Lower leg skin (tissue), 4 donors: Measurements from ENCODE around the gene CLOCK. TPM values are rescaled to one million over a fixed set of nuclear protein-coding genes. Genes with fewer than 3 reads are reported as not detected.

Experiments
- DNase-seq, 2 donors: peaks; one replicate each; pipeline ENCODE4 v3.0.0-alpha.2; 2019; ENCODE audit warnings: low spot score in 2 of 2
- H3K4me3 ChIP-seq: fragments of 200-600 bp; sonication (generic); 2 replicates; pipeline ENCODE4 v1.5.1; 2017; ENCODE audit warnings: mild to moderate bottlenecking, low read depth; ENCODE audit not compliant: poor library complexity, severe bottlenecking
- POLR2A ChIP-seq, 2 donors: fragments of 450-650 bp; IDR thresholded peaks; one replicate each; pipeline ENCODE4 v1.6.1; 2016 to 2017; ENCODE audit warnings: antibody characterized with exemption in 2 of 2, mild to moderate bottlenecking in 1 of 2, moderate library complexity in 1 of 2
- WGBS, 2 donors: methylation state at CpG; one replicate each; pipeline ENCODE4 v1.1.5; 2018; 5-methylcytosine and 5-hydroxymethylcytosine counted together
- intact Hi-C: fragments of 100-400 bp; cut with DNase I; formaldehyde crosslinking; loops from one replicate; pipeline ENCODE4 v1.15.0; 2023; ENCODE audit warnings: low total_unique reads
- total RNA-seq, 4 donors: library from RNA; depleted of rRNA; stranded (reverse); fragments of >200 nt; gene quantifications; one replicate each; pipeline ENCODE4 v1.1.0, GENCODE V29; 2016
- TF ChIP-seq, protein P1 (sequence below), 3 donors: fragments of 450-650 bp; IDR thresholded peaks; one replicate each; pipeline ENCODE4 v1.5.1; 2016; ENCODE audit warnings: antibody characterized with exemption in 3 of 3, mild to moderate bottlenecking in 3 of 3, moderate library complexity in 2 of 3

The CLOCK gene
- total RNA-seq, 4 donors from 2014 or later: 10.4 to 14.4 (median 12.5) TPM

DNA sequence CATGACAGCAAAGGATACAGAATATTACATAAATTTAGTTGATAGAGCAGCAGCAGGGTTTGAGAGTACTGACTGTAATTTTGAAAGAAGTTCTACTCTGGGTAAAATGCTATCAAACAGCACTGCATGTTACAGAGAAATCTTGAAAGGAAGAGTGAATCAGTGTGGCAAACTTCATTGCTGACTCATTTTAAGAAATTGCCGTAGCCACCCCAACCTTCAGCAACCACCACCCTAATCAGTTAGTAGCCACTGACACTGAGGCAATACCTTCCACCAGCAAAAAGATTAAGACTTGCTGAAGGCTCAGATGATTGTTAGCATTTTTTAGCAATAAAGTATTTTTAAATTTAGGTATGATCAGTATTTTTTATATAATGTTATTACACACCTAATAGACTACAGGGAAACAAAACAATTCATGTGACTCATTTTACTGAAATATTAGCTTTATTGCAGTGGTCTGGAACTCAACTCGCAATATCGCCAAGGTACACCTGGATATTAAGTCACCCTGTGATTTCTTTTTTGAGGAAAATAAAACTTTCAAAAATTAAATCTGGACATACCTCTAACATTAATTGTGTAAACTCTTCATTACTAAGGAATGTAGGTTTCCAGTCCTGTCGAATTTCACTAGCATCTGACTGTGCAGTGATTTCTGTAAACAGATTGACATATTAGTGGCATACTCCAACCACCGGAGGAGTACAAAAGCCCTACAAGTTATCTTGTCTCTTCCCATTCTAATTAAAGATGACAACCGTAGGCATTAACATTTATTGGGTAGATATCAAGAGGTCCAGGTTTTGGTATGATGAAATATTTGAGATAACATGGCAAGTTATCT lies 71.1 kb downstream of the CLOCK start:
- intact Hi-C loops: no loop called here
- 87 to 96% methylated on average over 6 of the region's 6 CpGs for WGBS, 2 donors
- no peak overlapping the region for H3K4me3 ChIP-seq
- no peak for TF ChIP-seq POLR2A (IDR thresholded peaks at IDR 0.05)
- TF ChIP-seq, protein P1, sequence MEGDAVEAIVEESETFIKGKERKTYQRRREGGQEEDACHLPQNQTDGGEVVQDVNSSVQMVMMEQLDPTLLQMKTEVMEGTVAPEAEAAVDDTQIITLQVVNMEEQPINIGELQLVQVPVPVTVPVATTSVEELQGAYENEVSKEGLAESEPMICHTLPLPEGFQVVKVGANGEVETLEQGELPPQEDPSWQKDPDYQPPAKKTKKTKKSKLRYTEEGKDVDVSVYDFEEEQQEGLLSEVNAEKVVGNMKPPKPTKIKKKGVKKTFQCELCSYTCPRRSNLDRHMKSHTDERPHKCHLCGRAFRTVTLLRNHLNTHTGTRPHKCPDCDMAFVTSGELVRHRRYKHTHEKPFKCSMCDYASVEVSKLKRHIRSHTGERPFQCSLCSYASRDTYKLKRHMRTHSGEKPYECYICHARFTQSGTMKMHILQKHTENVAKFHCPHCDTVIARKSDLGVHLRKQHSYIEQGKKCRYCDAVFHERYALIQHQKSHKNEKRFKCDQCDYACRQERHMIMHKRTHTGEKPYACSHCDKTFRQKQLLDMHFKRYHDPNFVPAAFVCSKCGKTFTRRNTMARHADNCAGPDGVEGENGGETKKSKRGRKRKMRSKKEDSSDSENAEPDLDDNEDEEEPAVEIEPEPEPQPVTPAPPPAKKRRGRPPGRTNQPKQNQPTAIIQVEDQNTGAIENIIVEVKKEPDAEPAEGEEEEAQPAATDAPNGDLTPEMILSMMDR (IDR thresholded peaks at IDR 0.05): no peak
- no peak for DNase-seq

DNA sequence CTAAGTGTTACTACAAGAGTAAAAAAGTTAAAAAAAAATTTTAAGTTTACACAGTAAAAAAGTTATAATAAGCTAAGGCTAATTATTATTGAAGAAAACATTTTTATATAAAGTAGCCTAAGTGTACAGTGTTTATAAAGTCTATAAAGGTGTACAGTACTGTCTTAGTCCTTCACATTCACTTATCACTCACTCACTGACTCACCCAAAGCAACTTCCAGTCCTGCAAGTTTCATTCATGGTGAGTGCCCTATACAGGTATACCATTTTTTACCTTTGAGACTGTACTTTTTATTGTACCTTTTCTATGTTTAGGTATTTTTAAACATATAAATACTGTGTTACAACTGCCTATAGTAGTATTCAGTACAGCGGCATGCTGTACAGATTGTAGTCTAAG lies 76.7 kb downstream of the CLOCK start:
- no peak for TF ChIP-seq POLR2A (IDR thresholded peaks at IDR 0.05)
- TF ChIP-seq, protein P1 (IDR thresholded peaks at IDR 0.05): no peak
- WGBS, 2 donors: 94 to 100% methylated on average over 1 of the region's 1 CpG
- no peak overlapping the region for H3K4me3 ChIP-seq
- intact Hi-C loops: no loop called here
- DNase-seq: no peak

DNA sequence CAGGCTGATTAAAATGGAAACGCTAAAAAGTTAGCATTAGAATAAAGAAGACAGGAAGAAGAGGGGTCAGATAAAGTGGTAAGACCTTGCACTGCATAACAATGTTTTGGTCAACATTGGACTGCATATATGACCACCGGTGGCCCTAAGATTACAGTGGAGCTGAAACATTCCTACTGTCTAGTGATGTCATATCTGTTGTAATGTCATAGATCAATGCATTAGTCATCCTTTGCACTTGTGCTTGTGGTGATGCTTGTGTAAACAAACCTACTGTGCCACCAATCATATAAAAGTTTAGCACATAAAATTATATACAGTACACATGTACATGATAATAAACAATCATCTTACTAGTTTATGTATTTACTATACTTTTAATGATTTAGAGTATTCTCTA lies 78.0 kb downstream of the CLOCK start:
- TF ChIP-seq, protein P1 (IDR thresholded peaks at IDR 0.05): no peak
- TF ChIP-seq POLR2A (IDR thresholded peaks at IDR 0.05): no peak
- no peak for DNase-seq
- 93 to 98% methylated on average over 2 of the region's 2 CpGs for WGBS, 2 donors
- intact Hi-C loops: no loop called here
- H3K4me3 ChIP-seq: no peak overlapping the region

DNA sequence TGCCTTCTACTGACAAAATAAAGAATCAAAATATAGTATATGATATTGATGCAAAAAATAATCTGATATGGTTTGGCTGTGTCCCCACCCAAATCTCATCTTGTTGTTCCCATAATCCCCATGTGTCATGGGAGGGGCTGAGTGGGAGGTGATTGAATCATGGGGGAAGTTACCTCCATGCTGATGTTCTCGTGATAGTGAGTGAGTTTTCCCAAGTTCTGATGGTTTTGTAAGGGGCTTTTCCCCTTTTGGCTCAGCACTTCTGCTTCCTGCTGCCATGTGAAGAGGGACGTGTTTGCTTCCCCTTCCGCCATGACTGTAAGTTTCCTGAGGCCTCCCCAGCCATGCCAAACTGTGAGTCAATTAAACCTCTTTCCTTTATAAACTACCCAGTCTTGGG lies 80.7 kb downstream of the CLOCK start:
- H3K4me3 ChIP-seq: no peak overlapping the region
- 94 to 95% methylated on average over 3 of the region's 3 CpGs for WGBS, 2 donors
- no peak for DNase-seq
- intact Hi-C loops: no loop called here
- no peak for TF ChIP-seq POLR2A (IDR thresholded peaks at IDR 0.05)
- TF ChIP-seq, protein P1 (IDR thresholded peaks at IDR 0.05): no peak

DNA sequence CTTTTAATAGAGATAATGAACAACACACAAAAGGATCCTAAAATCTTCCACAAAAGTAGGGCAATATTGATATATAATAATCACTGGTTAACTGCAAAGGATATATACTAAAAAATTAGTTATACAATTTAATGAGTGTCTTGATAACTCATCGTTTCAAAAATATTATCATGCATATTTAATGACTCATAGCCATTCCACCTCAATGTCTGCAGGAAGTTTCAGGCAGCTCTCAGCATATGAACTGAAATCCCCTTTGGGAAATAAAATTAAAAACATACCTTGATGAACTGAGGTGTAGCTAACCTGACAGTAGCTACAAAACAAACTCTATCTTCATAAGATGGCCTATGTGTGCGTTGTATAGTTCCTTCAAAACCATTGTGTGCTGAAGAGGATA lies 88.1 kb downstream of the CLOCK start:
- no peak for DNase-seq
- intact Hi-C loops: no loop called here
- TF ChIP-seq, protein P1 (IDR thresholded peaks at IDR 0.05): no peak
- no peak for TF ChIP-seq POLR2A (IDR thresholded peaks at IDR 0.05)
- WGBS, 2 donors: 54 to 62% methylated on average over 2 of the region's 2 CpGs
- no peak overlapping the region for H3K4me3 ChIP-seq
